ENCODE results near the gene SND1. TPM values are rescaled to one million over a fixed set of nuclear protein-coding genes. Genes with fewer than 3 reads are reported as not detected.

Gene SND1
- total and polyA plus RNA-seq, 10 of the 15 experiments (the other 5 are each of a cell fraction or from before 2014, with no cell fraction given), result 52.4 to 270 (median 146) TPM

DNA sequence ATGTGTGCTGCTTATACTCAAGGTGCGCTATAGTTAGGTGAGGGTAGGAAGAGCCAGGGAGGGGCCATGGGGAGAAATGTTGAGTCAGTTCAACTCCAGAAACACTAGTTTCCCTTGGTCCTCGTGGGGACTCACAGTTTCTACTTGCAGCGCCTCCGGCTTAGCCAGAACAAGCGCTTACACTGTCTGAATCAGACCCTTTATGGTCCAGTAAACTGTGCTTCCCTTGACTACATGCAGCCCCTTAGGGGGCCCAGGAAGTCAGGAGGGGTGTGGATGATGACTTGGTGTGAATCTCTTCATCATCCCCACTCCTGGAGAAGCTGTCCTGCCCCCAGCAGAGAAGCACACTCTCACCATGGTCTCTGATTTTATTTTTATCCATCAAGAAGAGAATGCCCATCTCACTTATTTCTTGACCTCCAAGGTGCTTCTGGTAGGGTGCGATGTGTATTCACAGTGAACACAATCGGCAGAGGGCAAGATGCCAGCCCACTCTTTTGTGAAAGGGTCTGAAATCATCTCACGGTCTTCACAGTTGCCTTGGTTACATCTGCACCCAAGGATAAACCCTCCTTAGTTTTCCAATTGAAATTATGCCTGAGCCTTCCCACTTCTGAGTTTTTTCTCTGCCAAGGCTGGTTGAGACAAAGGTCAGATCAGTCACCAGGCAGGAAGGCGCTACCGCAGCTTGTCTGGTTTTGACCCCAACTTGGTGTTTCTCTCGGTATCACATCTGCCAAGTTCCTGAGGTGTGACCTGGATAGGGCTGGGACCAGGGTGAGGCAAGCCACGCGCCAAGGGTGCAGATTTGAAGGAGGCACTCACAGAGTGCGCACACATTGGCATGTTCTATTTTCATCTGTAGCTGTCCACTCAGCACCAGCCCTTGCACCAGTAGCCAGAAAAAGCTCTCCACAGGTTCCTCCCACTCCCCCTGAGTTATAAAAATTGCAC is 441.9 kb downstream of the SND1 start:
- no peak for FAIRE-seq
- Histone ChIP-seq H3K9me3 (replicated peaks; ENCODE audit: control insufficient read depth, insufficient read depth, low read length) (no peaks in the 10 kb centered on the region), H3K27ac (ENCODE audit: control insufficient read depth, insufficient read depth) (no peak overlapping the region), H3K36me3 (ENCODE audit: control insufficient read depth in 2 of 2, insufficient read depth in 2 of 2, low read length in 1 of 2) (peaks cover 11 to 22% of the 10 kb centered on the region in 2 experiments), H3K4me1 (ENCODE audit: control insufficient read depth, insufficient read depth, low read length) (no peaks in the 10 kb centered on the region), H3K27me3 (replicated peaks in 1 of 2; ENCODE audit: control insufficient read depth in 2 of 2, insufficient read depth in 2 of 2, low read length in 1 of 2) (no peaks in the 10 kb centered on the region), H3K9ac (ENCODE audit: control insufficient read depth, insufficient read depth, low read length) (no peak overlapping the region), H3K4me2 (ENCODE audit: control insufficient read depth, insufficient read depth) (no peak overlapping the region), H2AFZ (ENCODE audit: control insufficient read depth, low read depth, low read length) (no peak overlapping the region), H3K4me3 (no peak overlapping the region), H4K20me1 (ENCODE audit: control insufficient read depth, insufficient read depth) (no peaks in the 10 kb centered on the region), H3K79me2 (ENCODE audit: control insufficient read depth, insufficient read depth, low read length) (no peaks in the 10 kb centered on the region)
- in situ Hi-C loops (cut with MboI), result no loop called here
- no peak for ATAC-seq
- TF ChIP-seq, protein P1, sequence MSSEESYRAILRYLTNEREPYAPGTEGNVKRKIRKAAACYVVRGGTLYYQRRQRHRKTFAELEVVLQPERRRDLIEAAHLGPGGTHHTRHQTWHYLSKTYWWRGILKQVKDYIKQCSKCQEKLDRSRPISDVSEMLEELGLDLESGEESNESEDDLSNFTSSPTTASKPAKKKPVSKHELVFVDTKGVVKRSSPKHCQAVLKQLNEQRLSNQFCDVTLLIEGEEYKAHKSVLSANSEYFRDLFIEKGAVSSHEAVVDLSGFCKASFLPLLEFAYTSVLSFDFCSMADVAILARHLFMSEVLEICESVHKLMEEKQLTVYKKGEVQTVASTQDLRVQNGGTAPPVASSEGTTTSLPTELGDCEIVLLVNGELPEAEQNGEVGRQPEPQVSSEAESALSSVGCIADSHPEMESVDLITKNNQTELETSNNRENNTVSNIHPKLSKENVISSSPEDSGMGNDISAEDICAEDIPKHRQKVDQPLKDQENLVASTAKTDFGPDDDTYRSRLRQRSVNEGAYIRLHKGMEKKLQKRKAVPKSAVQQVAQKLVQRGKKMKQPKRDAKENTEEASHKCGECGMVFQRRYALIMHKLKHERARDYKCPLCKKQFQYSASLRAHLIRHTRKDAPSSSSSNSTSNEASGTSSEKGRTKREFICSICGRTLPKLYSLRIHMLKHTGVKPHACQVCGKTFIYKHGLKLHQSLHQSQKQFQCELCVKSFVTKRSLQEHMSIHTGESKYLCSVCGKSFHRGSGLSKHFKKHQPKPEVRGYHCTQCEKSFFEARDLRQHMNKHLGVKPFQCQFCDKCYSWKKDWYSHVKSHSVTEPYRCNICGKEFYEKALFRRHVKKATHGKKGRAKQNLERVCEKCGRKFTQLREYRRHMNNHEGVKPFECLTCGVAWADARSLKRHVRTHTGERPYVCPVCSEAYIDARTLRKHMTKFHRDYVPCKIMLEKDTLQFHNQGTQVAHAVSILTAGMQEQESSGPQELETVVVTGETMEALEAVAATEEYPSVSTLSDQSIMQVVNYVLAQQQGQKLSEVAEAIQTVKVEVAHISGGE (CRISPR knock-in tag; IDR thresholded peaks at IDR 0.05), result no peak
- no peak for TF ChIP-seq SREBF2 (IDR thresholded peaks at IDR 0.05; ENCODE audit: low read length)
- no peak for TF ChIP-seq EZH2 (IDR thresholded peaks at IDR 0.05; ENCODE audit: borderline replicate concordance, control insufficient read depth, low read depth, low read length)
- no peak for TF ChIP-seq RCOR1 (conservative IDR thresholded peaks at IDR 0.05; ENCODE audit: low read depth, low read length)
- TF ChIP-seq RUNX3 (IDR thresholded peaks at IDR 0.05; ENCODE audit: low read length), result no peak
- TF ChIP-seq, protein P2, sequence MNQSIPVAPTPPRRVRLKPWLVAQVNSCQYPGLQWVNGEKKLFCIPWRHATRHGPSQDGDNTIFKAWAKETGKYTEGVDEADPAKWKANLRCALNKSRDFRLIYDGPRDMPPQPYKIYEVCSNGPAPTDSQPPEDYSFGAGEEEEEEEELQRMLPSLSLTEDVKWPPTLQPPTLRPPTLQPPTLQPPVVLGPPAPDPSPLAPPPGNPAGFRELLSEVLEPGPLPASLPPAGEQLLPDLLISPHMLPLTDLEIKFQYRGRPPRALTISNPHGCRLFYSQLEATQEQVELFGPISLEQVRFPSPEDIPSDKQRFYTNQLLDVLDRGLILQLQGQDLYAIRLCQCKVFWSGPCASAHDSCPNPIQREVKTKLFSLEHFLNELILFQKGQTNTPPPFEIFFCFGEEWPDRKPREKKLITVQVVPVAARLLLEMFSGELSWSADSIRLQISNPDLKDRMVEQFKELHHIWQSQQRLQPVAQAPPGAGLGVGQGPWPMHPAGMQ (IDR thresholded peaks at IDR 0.05; ENCODE audit: borderline replicate concordance), result no peak
- TF ChIP-seq, protein P3, sequence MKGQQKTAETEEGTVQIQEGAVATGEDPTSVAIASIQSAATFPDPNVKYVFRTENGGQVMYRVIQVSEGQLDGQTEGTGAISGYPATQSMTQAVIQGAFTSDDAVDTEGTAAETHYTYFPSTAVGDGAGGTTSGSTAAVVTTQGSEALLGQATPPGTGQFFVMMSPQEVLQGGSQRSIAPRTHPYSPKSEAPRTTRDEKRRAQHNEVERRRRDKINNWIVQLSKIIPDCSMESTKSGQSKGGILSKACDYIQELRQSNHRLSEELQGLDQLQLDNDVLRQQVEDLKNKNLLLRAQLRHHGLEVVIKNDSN (IDR thresholded peaks at IDR 0.05; ENCODE audit: borderline replicate concordance, extremely low read length, insufficient read depth, low read depth, low read length), result no peak
- TF ChIP-seq WRNIP1 (IDR thresholded peaks at IDR 0.05; ENCODE audit: borderline replicate concordance, low read depth, low read length), result no peak
- TF ChIP-seq POLR2AphosphoS5 (IDR thresholded peaks at IDR 0.05; ENCODE audit: low read length), result no peak
- ChIA-PET CTCF (no interaction called here), RAD21 (ENCODE audit: unreplicated experiment) (no interaction called here), SMC1A (ENCODE audit: uncharacterized antibody, unreplicated experiment) (no interaction called here), POLR2A (no interaction called here)
- DNase-seq (ENCODE audit: low read depth, low spot score), result no peak
- no TSS peak for BruUV-seq (replicated peaks)
- intact Hi-C loops (cut with micrococcal nuclease; ENCODE audit: unreplicated experiment), result no loop called here
- WGBS (ENCODE audit: insufficient coverage, insufficient replicate concordance, low lambda C conversion rate, missing lambda C conversion rate), result 84% methylated on average over 14 of the region's 14 CpGs

All from GM12878 (cell line).